ENCODE measurements around the gene PMEL. TPM values are rescaled to one million over a fixed set of nuclear protein-coding genes. Genes with fewer than 3 reads are reported as not detected.

The PMEL gene
- total RNA-seq, 2 donors from 2014 or later: 0.18 to 8.6 TPM

DNA sequence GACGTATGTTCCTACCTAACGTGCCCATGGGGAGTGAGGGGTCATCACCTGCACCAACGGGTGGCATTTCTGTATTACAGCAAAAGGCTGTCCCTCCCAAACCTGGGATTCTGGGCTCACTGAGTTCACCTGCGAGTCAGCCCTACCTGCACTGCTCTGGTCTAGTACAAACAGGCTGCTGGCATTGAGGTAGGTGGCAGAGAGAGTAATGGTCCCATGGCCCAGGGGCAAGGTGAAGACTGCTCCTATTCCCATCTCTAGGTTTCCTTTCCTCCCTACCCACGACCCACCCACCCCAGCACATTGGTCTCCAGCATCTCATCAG is 31.7 kb upstream of the PMEL start:
- H3K27ac ChIP-seq: peak overlapping the region; percentile 81 to 82
- intact Hi-C loops (cut with DNase I): loop anchor here (5.0 to 10.0 kb wide), 2 partner anchors 45 to 107 kb away; partner anchors contain the start of genes PA2G4 and RPS26
- no peak for TF ChIP-seq POLR2A (IDR thresholded peaks at IDR 0.05)
- TF ChIP-seq, protein P1, sequence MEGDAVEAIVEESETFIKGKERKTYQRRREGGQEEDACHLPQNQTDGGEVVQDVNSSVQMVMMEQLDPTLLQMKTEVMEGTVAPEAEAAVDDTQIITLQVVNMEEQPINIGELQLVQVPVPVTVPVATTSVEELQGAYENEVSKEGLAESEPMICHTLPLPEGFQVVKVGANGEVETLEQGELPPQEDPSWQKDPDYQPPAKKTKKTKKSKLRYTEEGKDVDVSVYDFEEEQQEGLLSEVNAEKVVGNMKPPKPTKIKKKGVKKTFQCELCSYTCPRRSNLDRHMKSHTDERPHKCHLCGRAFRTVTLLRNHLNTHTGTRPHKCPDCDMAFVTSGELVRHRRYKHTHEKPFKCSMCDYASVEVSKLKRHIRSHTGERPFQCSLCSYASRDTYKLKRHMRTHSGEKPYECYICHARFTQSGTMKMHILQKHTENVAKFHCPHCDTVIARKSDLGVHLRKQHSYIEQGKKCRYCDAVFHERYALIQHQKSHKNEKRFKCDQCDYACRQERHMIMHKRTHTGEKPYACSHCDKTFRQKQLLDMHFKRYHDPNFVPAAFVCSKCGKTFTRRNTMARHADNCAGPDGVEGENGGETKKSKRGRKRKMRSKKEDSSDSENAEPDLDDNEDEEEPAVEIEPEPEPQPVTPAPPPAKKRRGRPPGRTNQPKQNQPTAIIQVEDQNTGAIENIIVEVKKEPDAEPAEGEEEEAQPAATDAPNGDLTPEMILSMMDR (IDR thresholded peaks at IDR 0.05): no peak
- TF ChIP-seq POLR2AphosphoS5 (IDR thresholded peaks at IDR 0.05): no peak
- no peaks in the 10 kb centered on the region for H3K27me3 ChIP-seq (replicated peaks; ENCODE audit: insufficient read depth)
- H3K36me3 ChIP-seq: peaks cover 0 to 13% of the 10 kb centered on the region in 2 donors
- no peaks in the 10 kb centered on the region for H3K9me3 ChIP-seq
- WGBS: 3% methylated on average over 5 of the region's 5 CpGs
- peak overlapping the region; percentile 51 to 71 for H3K4me3 ChIP-seq
- H3K4me1 ChIP-seq (replicated peaks): peaks cover 6% of the 10 kb centered on the region
- DNase-seq (ENCODE audit: low spot score): no peak

DNA sequence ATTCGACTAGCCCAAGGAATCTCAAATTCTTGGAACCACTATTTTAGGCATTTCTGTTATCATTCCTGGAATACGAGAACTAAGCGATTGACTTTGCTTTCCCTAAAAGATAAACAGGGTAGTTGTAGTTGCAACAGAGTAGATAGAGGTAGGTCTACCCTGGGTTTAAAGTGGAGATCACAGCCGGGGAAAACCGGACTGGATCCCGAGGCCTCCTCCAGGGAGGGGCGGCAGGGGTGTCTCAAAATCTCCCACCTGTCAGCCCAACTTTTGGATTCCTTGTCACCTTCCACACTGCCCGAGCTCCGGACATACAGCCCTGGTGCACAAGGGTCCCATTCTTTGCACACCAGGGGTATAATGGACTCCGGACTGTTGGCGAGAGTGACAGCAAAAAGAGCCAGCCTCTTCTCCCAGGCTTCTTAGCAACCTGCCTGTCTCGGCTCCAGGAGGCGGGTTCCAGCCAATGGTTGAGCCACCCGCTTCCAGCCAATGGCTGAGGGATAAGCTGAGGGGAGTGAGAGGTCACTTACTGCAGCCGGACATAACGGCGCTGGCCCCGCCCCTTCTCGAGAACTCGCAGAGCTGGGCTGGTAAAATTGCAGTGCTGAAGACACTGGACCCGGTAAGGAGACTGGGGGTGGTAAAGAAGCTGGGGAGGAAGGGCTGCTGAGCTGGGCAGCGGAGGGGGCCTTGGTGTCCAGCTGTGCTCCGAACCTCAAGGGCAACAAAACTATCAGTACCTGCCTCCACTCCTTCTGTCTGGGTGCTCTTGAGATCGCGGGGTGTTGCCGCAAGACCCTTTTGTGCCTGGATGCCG is 31.1 kb upstream of the PMEL start, which contains the start of gene SUOX:
Gene SUOX, plus strand, starts transcription at position 562 of the 820 bp plus-strand sequence. CDS start 4,946 bp downstream, outside the sequence.
- Histone ChIP-seq H3K9me3 (no peaks in the 10 kb centered on the region), H3K27me3 (replicated peaks; ENCODE audit: insufficient read depth) (no peaks in the 10 kb centered on the region), H3K4me3 (peak within 1 kb of the TSS; percentile 51 to 71), H3K27ac (peak within 1 kb of the TSS; percentile 81 to 82), H3K4me1 (replicated peaks) (peaks cover 6% of the 10 kb centered on the region), H3K36me3 (peaks cover 3 to 19% of the 10 kb centered on the region in 2 donors)
- TF ChIP-seq POLR2A (IDR thresholded peaks at IDR 0.05) (peak; percentile 74), POLR2AphosphoS5 (IDR thresholded peaks at IDR 0.05) (peak; percentile 96)
- TF ChIP-seq, protein P1 (IDR thresholded peaks at IDR 0.05): peak in 1 of 4 experiments; percentile 29
- DNase-seq (ENCODE audit: low spot score): peak; percentile 98
- WGBS: under 1% methylated on average over 27 of the region's 27 CpGs
- intact Hi-C loops (cut with DNase I): loop anchor here (5.0 to 10.0 kb wide), 2 partner anchors 45 to 108 kb away; partner anchors contain the start of genes PA2G4 and RPS26

DNA sequence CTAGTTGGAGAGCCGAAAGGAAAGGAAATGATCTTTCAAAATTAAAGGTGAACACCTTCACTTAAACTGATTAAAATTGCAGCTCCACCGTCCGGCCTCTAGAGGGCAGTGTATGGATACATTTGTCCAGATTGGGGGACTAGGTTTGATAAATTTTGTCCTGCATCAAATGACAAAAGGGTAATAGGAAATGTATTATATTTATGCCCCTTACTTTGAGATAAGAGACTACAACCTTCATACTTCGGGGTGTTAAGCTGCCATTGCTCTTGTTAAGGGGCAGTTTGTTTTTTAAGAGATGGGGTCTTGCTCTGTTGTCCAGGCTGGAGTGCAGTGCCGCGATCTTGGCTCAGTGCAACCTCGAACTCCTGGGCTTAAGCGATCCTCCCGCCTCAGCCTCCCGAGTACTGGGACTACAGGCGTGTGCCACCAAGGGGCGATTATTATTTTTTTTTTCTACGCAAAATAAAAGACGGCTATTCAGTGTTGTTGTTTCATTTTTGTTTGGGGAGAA is 30.4 kb upstream of the PMEL start:
- no peak for TF ChIP-seq POLR2A (IDR thresholded peaks at IDR 0.05)
- peak; percentile 63 for TF ChIP-seq POLR2AphosphoS5 (IDR thresholded peaks at IDR 0.05)
- TF ChIP-seq, protein P1 (IDR thresholded peaks at IDR 0.05): peak; percentile 68 to 93 (median 82)
- H3K27ac ChIP-seq: peak overlapping the region; percentile 81 to 82
- H3K27me3 ChIP-seq (replicated peaks; ENCODE audit: insufficient read depth): no peaks in the 10 kb centered on the region
- H3K36me3 ChIP-seq: peaks cover 5 to 25% of the 10 kb centered on the region in 2 donors
- 31% methylated on average over 14 of the region's 14 CpGs for WGBS
- no peaks in the 10 kb centered on the region for H3K9me3 ChIP-seq
- peak overlapping the region; percentile 51 to 71 for H3K4me3 ChIP-seq
- intact Hi-C loops (cut with DNase I): loop anchor here (5.0 to 10.0 kb wide), 2 partner anchors 46 to 109 kb away; partner anchors contain the start of genes PA2G4 and RPS26
- peaks cover 6% of the 10 kb centered on the region for H3K4me1 ChIP-seq (replicated peaks)
- DNase-seq (ENCODE audit: low spot score): peak; percentile 42

DNA sequence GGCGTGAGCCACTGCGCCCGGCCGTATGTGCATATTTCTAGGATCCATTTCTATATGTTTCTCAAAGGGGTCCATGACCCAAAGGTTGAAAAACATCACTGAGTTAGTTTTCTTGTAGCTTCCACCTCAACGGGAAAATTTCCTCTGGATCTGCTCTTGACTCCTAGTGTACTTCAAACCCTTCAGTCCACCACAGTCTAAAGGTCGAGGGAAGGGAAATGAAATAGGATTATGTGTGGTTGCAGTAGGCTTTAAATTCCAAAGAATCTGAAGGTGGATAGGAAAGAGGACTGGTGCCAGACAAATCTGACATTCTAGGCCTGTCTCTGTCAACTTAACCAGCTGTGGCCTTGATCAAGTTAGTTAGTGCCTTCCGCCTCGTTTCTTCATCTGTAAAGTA is 29.5 kb upstream of the PMEL start:
- TF ChIP-seq POLR2A (IDR thresholded peaks at IDR 0.05) (no peak), POLR2AphosphoS5 (IDR thresholded peaks at IDR 0.05) (no peak)
- TF ChIP-seq, protein P1 (IDR thresholded peaks at IDR 0.05): no peak
- WGBS: 77% methylated on average over 8 of the region's 8 CpGs
- peaks cover 5 to 34% of the 10 kb centered on the region in 2 donors for H3K36me3 ChIP-seq

More for the DNA sequence above, 29.5 kb upstream of the PMEL start:
- Histone ChIP-seq H3K4me1 (replicated peaks) (peaks cover 6% of the 10 kb centered on the region), H3K27ac (no peak overlapping the region), H3K4me3 (no peak overlapping the region), H3K9me3 (no peaks in the 10 kb centered on the region), H3K27me3 (replicated peaks; ENCODE audit: insufficient read depth) (no peaks in the 10 kb centered on the region)
- intact Hi-C loops (cut with DNase I): loop anchor here (5.0 to 10.0 kb wide), 2 partner anchors 47 to 109 kb away; partner anchors contain the start of genes PA2G4 and RPS26
- DNase-seq (ENCODE audit: low spot score): no peak
